ENCODE data around the gene HARS2.
A peak's percentile ranks its signal among the peaks of the same experiment; 100 is the strongest.
"Not testable (repeated sequence)": the region's sequence is repeated elsewhere in the genome, so short reads cannot be mapped to it uniquely, and the experiment has no call there.

The HARS2 gene, protein sequence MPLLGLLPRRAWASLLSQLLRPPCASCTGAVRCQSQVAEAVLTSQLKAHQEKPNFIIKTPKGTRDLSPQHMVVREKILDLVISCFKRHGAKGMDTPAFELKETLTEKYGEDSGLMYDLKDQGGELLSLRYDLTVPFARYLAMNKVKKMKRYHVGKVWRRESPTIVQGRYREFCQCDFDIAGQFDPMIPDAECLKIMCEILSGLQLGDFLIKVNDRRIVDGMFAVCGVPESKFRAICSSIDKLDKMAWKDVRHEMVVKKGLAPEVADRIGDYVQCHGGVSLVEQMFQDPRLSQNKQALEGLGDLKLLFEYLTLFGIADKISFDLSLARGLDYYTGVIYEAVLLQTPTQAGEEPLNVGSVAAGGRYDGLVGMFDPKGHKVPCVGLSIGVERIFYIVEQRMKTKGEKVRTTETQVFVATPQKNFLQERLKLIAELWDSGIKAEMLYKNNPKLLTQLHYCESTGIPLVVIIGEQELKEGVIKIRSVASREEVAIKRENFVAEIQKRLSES

DNA sequence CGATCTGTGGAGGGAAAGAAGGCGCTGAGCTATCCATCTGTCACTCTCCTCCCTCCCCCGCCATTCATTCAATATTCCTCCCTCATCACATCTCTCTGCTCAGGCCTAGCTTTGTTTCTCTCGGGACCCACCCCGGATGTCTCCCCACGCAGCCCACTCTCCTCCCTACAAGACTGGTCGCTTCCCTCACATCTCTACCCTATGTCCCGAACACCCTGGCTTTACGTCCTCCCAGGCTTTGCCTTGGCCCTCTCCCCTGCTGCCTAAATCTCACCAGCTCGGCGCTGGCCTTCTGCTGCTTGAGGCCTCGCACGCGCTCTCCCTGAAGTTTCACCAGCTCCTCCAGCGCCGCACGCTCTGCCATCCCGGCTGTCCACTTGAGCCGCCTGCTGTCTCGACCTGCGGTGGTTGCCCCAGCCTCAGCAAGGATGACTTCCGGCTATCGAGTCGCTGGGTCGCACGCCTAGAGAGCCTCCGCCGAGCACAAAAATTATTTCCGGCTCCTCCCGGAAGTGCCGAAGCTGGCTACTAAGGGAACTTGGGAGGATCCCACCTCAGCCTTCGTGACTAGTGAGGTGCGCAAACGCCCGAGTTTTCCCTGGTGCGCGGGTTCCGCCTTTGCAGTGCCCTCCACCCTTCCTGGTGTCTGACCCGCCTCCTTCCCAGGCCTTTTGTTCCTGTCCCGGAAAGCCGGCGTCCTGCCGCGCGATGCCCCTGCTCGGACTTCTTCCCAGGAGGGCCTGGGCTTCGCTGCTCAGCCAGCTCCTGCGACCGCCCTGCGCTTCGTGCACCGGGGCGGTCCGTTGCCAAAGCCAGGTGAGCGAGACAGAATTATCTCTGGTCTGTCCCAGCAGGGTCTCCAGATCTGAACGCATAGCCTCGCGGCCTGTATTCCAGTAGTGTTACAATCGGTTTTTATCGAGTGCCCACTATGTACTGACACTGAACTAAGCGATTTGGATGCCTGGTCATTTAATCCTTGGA is at the start of gene HARS2, which contains the start of gene HARS1:
Gene HARS2, plus strand, starts transcription at position 515 of the 984 bp plus-strand sequence. Its CDS starts 194 bp downstream, at position 709.
Gene HARS1, minus strand, starts transcription at position 430 of the 984 bp plus-strand sequence. Its CDS starts 66 bp downstream, at position 364.
- peak; percentile 53 to 70 for DNase-seq (ENCODE audit: low read depth in 1 of 2, low spot score in 1 of 2)

DNA sequence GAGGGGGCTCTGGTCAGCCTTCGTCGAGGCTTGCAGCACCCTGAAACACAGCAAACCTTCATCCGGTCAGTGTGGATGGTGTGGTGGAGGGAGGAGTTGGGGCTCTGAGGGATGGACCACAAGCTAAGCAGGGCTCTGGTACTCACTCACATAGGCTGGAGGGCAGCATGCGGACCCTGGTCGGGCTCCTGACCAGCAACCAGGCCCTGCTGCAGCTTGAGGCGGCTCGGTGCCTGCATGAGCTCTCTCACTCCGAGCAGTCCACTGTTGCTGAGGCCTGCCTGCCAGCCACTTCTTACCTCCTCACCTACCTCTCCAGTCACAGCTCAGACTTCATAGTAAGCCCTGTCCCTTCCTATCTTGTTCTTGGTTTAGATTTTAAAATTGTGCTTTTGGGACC is 49.5 kb upstream of the HARS2 start:
- DNase-seq (ENCODE audit: low read depth in 1 of 2, low spot score in 1 of 2), result no peak

DNA sequence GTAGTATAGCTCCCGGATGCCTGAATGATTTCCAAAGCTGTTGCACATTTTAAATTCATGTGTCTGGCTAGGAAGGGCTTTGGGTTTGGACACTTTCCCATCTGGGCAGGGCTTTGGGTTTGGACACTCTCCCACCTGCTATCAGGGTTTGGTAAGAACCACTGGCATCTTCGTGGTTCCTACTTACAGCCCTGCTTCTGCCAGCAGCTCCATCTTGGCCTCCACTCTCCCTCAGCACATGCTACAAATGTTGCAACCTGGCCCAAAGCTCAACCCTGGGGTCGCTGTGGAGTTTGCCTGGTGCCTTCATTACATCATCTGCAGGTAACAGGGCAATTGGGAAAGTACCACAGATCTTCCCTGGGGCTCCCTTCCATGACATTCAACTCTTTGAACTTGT is 48.5 kb upstream of the HARS2 start:
- DNase-seq (ENCODE audit: low read depth in 1 of 2, low spot score in 1 of 2), result no peak

DNA sequence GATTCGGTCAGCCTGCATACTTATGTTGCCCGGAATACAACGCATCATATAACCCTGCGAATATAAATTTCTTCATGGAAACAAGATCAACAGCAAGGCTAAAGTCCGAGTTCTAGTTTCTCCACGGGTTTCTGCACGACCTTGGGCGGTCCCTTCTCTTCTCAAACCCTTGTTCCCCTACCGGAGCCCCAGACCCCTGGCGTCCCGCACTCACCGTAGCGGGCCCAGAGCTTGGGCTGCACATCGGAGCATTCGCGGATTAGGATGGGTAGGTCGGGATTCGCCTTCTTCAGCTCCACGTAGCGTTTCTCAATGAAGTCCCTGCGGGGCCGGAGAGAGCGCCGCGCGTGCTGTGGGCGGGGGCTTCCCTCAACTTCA is 44.2 kb upstream of the HARS2 start:
- DNase-seq (ENCODE audit: low read depth in 1 of 2, low spot score in 1 of 2), result no peak

DNA sequence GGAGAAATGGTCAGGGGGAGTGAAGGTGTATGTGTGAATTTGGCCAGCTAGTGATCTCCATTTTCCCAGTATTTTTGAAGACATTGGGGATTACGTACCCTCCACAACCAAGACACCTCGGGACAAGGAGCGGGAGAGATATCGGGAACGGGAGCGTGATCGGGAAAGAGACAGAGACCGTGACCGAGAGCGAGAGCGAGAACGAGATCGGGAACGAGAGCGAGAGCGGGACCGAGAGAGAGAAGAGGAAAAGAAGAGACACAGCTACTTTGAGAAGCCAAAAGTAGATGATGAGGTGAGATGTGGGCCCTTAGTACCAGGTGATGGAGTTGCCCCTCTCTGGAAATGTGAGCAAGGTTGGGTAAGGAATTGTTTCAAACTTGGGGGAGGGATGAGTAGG is 32.4 kb upstream of the HARS2 start:
- no peak for DNase-seq (ENCODE audit: low read depth in 1 of 2, low spot score in 1 of 2)

DNA sequence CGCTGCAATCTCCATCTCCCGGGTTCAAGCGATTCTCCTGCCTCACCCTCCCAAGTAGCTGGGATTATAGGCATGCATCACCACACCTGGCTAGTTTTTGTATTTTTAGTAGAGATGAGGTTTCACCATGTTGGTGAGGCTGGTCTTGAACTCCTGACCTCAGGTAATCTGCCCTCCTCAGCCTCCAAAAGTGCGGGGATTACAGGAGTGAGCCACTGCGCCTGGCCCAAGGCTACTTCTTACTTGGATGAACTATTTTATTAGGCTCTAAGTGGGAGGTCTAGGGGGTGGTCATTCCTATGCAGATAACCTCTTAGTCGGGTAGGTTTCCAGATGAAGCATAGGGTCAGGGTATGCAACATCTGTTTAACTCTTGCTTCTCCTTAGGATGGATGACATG is 30.9 kb upstream of the HARS2 start:
- not testable (repeated sequence) for DNase-seq (ENCODE audit: low read depth in 1 of 2, low spot score in 1 of 2)

DNA sequence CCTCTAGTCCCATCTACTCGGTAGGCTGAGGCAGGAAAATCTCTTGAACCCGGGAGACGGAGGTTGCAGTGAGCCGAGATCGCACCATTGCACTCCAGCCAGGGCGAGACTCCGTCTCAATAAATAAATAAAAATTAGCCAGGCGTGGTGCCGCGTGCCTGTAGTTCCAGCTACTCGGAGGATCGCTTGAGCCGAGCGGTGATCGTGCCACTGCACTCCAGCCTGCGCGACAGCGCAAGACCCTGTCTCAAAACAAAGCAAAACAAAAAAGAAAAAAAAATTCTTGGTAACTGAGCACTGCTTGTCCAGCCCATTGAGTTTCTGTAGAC is 27.3 kb upstream of the HARS2 start:
- no peak for DNase-seq (ENCODE audit: low read depth in 1 of 2, low spot score in 1 of 2)

DNA sequence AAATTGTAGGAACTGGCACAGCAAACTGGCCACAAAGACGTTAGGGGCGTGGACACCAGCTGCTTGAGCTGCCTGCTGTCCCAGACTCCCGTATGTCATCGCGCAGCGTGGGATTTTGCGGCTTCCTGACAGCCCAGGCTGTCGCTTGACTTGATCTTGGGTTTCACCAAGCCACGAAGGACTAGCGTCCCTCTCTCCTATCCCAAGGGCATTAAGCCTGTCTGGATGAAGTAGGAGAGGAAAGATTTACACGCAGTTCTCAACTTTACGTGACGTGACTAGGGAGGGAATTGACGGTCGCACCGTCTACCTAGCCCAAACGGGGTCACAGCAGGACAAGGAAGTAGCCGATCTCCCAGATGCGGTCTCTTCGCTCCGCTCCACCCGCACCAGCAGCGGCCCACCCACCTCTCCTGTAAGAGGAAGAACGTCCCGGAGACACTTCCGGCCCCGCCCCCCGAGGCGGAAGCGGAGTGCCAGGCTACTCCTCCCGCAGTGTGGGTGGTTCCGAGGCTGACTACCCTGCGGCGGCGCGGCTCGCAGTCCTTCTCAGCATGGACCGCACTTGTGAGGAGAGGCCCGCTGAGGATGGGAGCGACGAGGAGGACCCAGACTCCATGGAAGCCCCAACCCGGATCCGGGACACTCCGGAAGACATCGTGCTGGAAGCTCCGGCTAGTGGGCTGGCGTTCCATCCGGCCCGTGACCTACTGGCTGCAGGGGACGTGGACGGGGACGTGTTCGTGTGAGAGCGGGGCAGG is 26.7 kb upstream of the HARS2 start, which contains the start of gene WDR55:
Gene WDR55, plus strand, starts transcription at position 546 of the 761 bp plus-strand sequence. Its CDS starts 9 bp downstream, at position 555.
- peak; percentile 87 to 94 for DNase-seq (ENCODE audit: low read depth in 1 of 2, low spot score in 1 of 2)

DNA sequence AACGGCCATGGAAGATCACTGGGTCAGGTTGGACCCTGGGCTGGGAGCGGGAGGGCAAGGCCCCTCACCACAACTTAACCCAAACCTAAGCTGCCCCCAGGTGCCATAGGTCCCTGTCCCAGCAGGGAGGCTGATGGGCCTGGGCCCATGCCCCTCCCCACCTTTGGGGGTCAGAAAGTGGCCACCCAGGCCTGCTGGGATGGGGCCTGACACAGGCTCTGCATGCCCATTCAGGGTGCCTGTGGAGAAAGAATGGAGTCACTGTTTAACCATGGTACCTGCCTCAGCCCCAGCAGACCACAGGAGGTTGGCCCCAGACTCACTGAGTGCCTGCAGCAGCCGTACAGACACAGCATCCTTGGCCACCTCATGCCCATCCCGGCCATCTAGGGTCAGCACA is 20.2 kb upstream of the HARS2 start:
- DNase-seq (ENCODE audit: low read depth in 1 of 2, low spot score in 1 of 2), result not testable (repeated sequence)

DNA sequence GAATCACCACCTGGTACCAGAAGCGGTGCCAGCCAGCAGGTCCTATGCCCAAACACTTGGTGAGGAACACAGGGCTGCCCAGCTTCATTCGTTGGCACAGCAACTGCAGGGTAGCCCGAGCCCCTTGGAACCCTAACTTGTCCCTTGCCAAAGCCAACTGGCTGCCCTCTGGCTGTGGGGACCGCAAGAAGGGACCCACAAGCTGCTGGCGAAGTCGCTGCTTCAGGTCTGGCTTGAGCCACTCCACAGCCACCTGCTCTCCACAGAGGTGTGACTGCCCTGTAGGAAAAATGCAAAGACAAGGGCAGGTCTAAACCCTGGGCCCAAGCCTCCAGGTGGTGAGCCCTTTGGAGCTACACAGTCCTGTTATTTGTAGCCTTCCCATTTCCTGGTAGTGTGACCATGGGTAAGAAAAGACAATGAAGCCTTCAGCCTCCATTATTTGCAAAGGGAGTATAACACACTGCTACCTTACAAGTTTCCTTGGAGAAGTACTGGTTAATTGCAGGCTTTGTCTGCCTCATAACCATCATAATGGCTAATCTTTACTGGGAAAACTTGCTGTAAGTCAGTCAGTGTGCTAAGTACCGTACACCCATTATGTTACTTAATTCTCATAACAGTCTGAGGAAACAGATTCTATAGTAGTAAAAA is 19.7 kb upstream of the HARS2 start:
- DNase-seq (ENCODE audit: low read depth in 1 of 2, low spot score in 1 of 2), result no peak

DNA sequence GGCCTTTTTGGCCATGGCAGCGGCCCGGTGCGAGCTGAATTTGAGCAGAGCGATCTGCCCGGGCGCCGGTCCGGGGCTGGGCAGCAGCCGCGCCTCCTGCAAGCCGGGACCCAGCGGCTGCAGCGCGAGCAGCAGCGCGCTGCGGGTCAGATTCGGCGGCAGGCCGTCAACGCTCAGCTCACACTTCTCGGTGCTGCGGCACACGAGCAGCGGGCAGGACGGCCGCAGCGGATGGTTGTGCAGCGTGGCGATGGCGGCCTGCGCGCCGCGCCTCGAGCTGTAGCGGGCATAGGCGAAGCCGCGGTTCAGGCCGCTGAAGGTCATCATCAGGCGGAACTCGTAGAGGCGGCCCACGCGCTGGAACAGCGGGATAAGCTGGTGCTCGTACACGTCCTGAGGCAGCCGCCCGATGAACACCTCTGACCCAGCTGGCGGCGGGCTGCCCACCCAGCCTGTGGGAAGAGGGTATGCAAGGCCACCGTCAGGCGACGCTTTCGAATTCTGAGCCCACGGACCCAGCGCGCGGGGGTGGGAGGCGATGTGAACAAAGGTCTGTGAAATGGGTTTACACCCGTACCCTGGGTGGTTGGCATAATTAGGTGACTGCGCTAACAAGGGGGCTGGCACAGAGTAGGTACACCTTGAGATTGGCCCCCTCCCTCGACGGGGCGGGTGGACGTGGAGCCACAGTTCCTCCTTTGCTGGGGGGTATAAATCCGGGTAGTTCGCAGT is 18.6 kb upstream of the HARS2 start:
- no peak for DNase-seq (ENCODE audit: low read depth in 1 of 2, low spot score in 1 of 2)

DNA sequence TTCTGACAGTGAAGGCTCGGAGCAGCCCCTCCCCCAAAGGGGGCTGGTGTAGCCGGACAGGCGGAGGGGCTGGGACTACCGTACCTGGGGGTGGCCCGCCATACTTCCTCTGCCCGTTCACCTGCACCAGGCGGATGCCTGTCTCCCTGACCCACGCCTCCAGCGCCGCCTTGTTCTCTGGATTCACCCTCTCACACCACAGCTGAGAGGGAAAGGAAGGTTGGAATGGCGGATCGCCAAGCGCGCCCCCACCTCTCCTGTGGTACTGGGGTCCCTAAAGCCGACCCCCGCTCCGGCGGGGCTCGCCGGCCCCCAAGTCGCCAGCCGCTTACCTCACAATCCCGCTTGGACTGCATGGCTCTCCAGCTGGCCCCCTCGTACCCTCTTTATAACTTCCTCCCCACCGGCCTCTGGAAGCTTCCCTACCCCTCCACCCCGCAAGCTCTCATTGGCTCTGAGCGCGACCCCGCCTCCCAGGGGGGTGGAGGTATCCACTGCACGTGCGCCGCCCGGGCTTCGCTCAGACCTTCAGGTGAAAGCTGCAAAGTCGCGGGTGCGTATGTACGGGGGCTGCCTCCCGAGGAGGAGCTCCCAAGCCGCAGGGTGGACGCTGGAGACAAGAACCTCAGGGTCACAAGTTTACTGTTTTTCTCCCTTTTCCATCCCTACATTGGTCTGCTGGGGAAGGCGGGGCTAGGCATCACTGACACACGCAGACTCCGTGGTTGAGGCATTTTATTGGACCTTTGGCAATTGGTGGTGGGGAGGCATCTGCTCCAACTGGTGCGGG is 17.9 kb upstream of the HARS2 start, which contains the start of gene DND1:
Gene DND1, minus strand, starts transcription at position 390 of the 790 bp plus-strand sequence. Its CDS starts 34 bp downstream, at position 356.
- DNase-seq (ENCODE audit: low read depth in 1 of 2, low spot score in 1 of 2), result no peak

DNA sequence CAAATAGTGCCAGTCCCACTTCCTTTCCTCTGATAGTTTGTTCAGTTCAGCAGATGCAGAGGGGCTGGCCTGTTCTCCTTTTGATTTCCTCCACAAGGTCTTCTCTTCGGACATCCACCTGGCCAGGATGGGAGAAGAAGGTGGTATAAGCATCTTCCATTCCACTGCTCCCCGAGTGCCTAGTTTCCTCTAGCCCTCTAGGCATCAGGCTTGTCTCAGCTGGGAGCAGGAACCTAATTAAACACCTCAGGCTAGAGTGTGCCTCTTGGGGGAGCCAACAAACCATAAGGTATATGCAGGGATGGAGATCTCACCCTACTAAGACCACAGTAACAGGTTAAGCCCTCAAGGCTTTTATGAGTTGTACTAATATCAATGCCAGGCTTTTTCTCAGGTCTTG is 17.0 kb upstream of the HARS2 start:
- DNase-seq (ENCODE audit: low read depth in 1 of 2, low spot score in 1 of 2), result no peak

DNA sequence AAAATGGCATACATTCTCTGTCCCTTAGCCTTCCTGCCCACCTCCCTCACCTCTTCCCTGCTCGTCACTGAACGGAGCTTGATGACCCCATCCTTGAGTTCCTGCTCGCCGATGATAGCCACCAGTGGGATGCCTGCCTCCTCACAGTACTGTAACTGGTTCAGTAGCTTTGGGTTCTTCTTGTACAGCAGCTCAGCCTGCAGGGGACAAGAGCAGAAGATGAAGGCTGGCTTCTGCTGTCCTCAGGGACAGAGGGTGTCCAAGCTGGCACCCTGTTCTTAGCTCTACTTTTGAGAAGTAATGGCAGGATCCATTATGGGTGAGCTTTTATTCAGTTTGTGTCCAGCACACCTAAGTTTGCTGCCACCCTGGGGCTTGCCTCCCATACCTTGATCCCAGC is 16.6 kb upstream of the HARS2 start:
- no peak for DNase-seq (ENCODE audit: low read depth in 1 of 2, low spot score in 1 of 2)

DNA sequence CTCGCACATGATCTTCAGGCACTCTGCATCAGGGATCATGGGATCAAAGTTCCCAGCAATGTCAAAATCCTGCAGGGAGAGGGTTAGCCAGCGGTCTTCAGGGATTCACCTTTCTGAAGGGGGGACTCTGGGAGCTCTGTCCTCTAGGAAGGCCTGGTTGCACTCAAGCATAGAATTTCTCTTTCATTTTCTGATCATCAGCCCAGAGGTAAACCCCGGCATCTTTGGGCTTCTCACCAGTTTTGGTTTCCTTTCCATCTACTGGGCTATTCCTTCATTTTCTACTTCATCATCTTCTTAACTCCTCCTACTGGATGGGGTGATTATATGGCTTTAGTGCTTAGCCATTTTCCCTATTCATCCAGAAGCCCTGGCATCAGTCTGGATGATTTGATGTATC is 13.3 kb upstream of the HARS2 start:
- DNase-seq (ENCODE audit: low read depth in 1 of 2, low spot score in 1 of 2), result no peak

DNA sequence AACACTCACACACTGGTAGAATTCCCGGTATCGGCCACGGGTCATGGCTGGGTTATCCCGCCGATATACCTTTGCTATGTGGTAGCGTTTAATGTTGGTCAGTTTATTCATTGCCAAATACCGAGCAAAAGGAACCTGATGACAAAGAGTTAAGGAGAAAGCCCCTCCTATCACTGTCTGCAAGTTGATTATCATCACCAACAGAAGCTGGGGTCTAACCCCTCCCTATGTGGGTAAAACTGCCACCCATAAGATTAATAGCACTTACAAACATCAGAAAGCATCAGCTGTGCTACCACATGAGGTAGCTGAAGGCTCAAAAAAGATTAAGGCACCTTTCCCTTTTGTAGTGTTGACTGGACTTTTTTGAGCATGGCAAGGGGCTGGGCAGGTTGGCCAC is 12.3 kb upstream of the HARS2 start:
- DNase-seq (ENCODE audit: low read depth in 1 of 2, low spot score in 1 of 2), result no peak

DNA sequence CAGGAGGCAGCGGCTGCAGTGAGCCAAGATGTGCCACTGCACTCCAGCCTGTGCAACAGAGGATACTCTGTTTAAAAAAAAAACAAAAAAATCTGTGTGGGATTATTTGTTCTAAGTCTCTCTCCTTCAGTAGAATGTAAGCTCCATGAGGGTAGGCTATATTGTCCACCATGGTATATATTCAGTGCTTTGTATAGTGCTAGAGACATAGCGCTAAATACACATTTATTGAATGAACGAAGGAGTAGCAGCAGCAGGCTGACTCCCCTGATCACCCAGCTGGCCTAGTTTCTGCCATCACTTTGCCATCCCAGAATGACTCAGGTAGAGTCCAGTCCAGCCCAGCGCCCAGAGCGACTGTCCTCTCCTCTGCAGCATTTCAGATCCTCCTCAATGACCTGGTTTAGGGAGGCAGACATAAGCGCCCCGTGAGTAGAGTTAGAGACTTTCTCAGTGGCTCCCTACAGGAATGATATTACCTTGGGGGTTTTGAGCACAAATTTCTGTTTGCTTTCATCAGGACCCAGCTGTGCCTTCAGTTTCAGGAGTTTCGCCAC is 801 bp upstream of the HARS2 start:
- no peak for DNase-seq (ENCODE audit: low read depth in 1 of 2, low spot score in 1 of 2)

DNA sequence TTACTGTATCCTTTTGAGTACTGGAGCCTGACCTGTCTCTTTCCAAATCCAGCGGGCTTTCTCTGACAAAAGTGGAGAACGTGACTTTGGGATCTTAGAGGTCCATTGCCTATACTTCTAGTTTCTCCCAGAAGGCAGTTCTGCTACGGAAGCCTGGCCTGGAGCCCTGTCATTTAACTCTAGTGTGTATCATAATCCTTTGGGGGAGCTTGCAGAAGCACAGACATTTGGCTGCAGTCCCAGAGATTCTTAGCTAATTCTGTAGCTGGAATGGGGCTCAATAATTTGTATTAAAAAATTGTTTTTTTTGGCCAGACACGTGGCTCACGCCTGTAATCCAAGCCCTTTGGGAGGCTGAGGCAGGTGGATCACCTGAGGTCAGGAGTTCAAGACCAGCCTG is 3.0 kb downstream of the HARS2 start:
- no peak for DNase-seq (ENCODE audit: low read depth in 1 of 2, low spot score in 1 of 2)
